Tibial nerve (tissue), 3 donors: ENCODE measurements around the gene RHOJ.

ENCODE experiments used
- POLR2A ChIP-seq, 2 donors: fragments of 450-650 bp; IDR thresholded peaks; one replicate each; pipeline ENCODE4 v1.6.1; 2017; ENCODE audit warnings: antibody characterized with exemption in 2 of 2, mild to moderate bottlenecking in 2 of 2, moderate library complexity in 2 of 2
- TF ChIP-seq, protein P1 (sequence below), 5 experiments: fragments of 200-600 bp in 3 of 5; fragments of 450-650 bp in 2 of 5; sonication (generic) in 3 of 5; IDR thresholded peaks; one replicate each; pipeline ENCODE4 v1.5.1; 2016 to 2019; ENCODE audit warnings: antibody characterized with exemption in 5 of 5, mild to moderate bottlenecking in 3 of 5, moderate library complexity in 2 of 5

DNA sequence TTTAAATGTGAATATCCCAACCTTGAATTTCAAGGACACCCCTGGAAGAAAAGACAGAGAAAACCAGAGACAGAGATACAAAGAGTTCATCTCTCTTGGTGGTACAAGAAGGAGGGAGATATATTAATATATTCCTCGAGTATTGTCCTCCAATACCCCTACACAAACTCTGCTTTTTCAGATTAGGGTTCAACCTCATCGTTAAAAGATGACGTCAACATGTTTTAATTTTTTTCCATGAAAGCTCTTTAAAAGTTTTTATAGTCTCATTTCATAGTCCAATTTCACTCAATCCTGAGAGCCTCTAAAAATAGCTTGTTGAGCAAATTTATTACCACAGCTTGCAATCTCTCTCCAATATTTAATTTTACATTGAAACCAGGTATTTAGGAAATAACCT, 19.4 kb downstream of the RHOJ start:
- TF ChIP-seq, protein P1, sequence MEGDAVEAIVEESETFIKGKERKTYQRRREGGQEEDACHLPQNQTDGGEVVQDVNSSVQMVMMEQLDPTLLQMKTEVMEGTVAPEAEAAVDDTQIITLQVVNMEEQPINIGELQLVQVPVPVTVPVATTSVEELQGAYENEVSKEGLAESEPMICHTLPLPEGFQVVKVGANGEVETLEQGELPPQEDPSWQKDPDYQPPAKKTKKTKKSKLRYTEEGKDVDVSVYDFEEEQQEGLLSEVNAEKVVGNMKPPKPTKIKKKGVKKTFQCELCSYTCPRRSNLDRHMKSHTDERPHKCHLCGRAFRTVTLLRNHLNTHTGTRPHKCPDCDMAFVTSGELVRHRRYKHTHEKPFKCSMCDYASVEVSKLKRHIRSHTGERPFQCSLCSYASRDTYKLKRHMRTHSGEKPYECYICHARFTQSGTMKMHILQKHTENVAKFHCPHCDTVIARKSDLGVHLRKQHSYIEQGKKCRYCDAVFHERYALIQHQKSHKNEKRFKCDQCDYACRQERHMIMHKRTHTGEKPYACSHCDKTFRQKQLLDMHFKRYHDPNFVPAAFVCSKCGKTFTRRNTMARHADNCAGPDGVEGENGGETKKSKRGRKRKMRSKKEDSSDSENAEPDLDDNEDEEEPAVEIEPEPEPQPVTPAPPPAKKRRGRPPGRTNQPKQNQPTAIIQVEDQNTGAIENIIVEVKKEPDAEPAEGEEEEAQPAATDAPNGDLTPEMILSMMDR (IDR thresholded peaks at IDR 0.05): no peak
- no peak for TF ChIP-seq POLR2A (IDR thresholded peaks at IDR 0.05)
